Lung (tissue), 12 donors: ENCODE measurements around the gene PPM1F. TPM values are rescaled to one million over a fixed set of nuclear protein-coding genes. Genes with fewer than 3 reads are reported as not detected.
A peak's percentile ranks its signal among the peaks of the same experiment; 100 is the strongest.

Experiments used
- ATAC-seq: fragments of 200-7000 bp; cut with Tn5 transposase; one replicate; pipeline ENCODE4 v1.9.1; 2020; ENCODE audit warnings: moderate number of reproducible peaks; ENCODE audit not compliant: insufficient read depth, low FRiP score
- DNase-seq, 3 donors: peaks; one replicate each; pipeline ENCODE4 v3.0.0-alpha.2; 2013 to 2017
- H3K27ac ChIP-seq, 2 donors: one replicate each; pipeline ENCODE4 v1.5.1; 2013; ENCODE audit warnings: mild to moderate bottlenecking in 2 of 2, moderate library complexity in 2 of 2, control low read depth in 1 of 2, inconsistent platforms in 1 of 2, low read depth in 1 of 2, low read length in 1 of 2
- H3K27me3 ChIP-seq, 3 donors: one replicate each; pipeline ENCODE4 v1.5.1; 2013; ENCODE audit warnings: low read length in 2 of 3; ENCODE audit not compliant: control insufficient read depth in 3 of 3, insufficient read depth in 3 of 3
- H3K36me3 ChIP-seq, 4 donors: one replicate each; pipeline ENCODE4 v1.5.1; 2013; ENCODE audit warnings: low read length in 4 of 4, mild to moderate bottlenecking in 1 of 4, moderate library complexity in 1 of 4; ENCODE audit not compliant: control insufficient read depth in 4 of 4, insufficient read depth in 4 of 4
- H3K4me1 ChIP-seq, 5 donors: one replicate each; pipeline ENCODE4 v1.5.1; 2013; ENCODE audit warnings: low read length in 5 of 5, mild to moderate bottlenecking in 2 of 5, moderate library complexity in 1 of 5; ENCODE audit not compliant: control insufficient read depth in 5 of 5, insufficient read depth in 5 of 5
- H3K4me3 ChIP-seq: one replicate; pipeline ENCODE4 v1.5.1; 2013; ENCODE audit warnings: mild to moderate bottlenecking, control low read depth, moderate library complexity
- H3K9ac ChIP-seq, 2 donors: one replicate each; pipeline ENCODE4 v1.5.1; 2013; ENCODE audit warnings: low read length in 2 of 2, control low read depth in 1 of 2; ENCODE audit not compliant: insufficient read depth in 1 of 2
- H3K9me3 ChIP-seq, 4 donors: one replicate each; pipeline ENCODE4 v1.5.1; 2013; ENCODE audit warnings: low read length in 3 of 4, mild to moderate bottlenecking in 1 of 4, moderate library complexity in 1 of 4; ENCODE audit not compliant: control insufficient read depth in 4 of 4, insufficient read depth in 3 of 4
- CTCF ChIP-seq: IDR thresholded peaks from 2 replicates; pipeline ENCODE4 v1.5.1; 2012; ENCODE audit warnings: mild to moderate bottlenecking; ENCODE audit errors: control extremely low read depth, extremely low read depth
- WGBS, 2 donors: extraction: QIAGEN DNeasy Blood & Tissue Kit; methylation state at CpG; one replicate each; pipeline ENCODE4 v1.1.7; 2013; 5-methylcytosine and 5-hydroxymethylcytosine counted together
- polyA plus RNA-seq, 2 donors: library from polyadenylated mRNA; stranded (reverse); fragments of 200-250 nt; gene quantifications; one replicate each; pipeline ENCODE4 v1.2.1, GENCODE V29; 2013
- total RNA-seq, 2 donors: library from RNA; depleted of rRNA in 1 of 2; stranded (reverse); fragments of >200 nt in 1 of 2; gene quantifications; one replicate each; pipeline ENCODE4 v1.2.1, GENCODE V29; 2014 to 2021
- donor health status: control.
- donor health status: control.
- donor health status: Bipolar disorder and iron deficiency.
- donor health status: healthy.
- donor health status: DM: yes; HTN: yes; CAD: no.

Gene PPM1F
- total and polyA plus RNA-seq, 4 donors, result 25.8 to 62.4 (median 32.6) TPM

GRCh38 chr22:21951931-21952465 lies 650 bp downstream of the PPM1F start:
- 2 to 7% methylated on average over 29 of the region's 29 CpGs for WGBS, 2 donors
- peak overlapping the region; percentile 5 to 92 for H3K27ac ChIP-seq
- H3K9ac ChIP-seq, result no peak overlapping the region
- H3K36me3 ChIP-seq, result peaks cover 0 to 2% (median 0%) of the 10 kb centered on the region in 4 donors
- no peak for TF ChIP-seq CTCF
- H3K27me3 ChIP-seq, result no peaks in the 10 kb centered on the region
- H3K4me3 ChIP-seq, result peak overlapping the region; percentile 91
- ATAC-seq, result no peak
- H3K9me3 ChIP-seq, result no peaks in the 10 kb centered on the region
- H3K4me1 ChIP-seq, result peaks cover 0 to 20% (median 11%) of the 10 kb centered on the region in 5 donors
- peak; percentile 35 to 46 (median 41) for DNase-seq

GRCh38 chr22:21951062-21951461 lies 1.6 kb downstream of the PPM1F start:
- Histone ChIP-seq H3K4me3 (no peak overlapping the region), H3K36me3 (peaks cover 0 to 2% (median 0%) of the 10 kb centered on the region in 4 donors), H3K9me3 (no peaks in the 10 kb centered on the region), H3K27ac (peak overlapping the region in 1 of 2 donors; percentile 61), H3K9ac (no peak overlapping the region), H3K4me1 (peaks cover 0 to 23% (median 11%) of the 10 kb centered on the region in 5 donors), H3K27me3 (no peaks in the 10 kb centered on the region)
- TF ChIP-seq CTCF, result no peak
- no peak for DNase-seq
- WGBS, 2 donors, result 78 to 80% methylated on average over 6 to 7 of the region's 7 CpGs
- ATAC-seq, result no peak

- no peaks in the 10 kb centered on the region for H3K27me3 ChIP-seq
- DNase-seq (no peak), ATAC-seq (no peak)
- peaks cover 0 to 23% (median 11%) of the 10 kb centered on the region in 5 donors for H3K4me1 ChIP-seq
- TF ChIP-seq CTCF, result no peak
- H3K36me3 ChIP-seq, result peaks cover 0 to 9% (median 5%) of the 10 kb centered on the region in 4 donors
- no peak overlapping the region for H3K9ac ChIP-seq
- WGBS, 2 donors, result 60 to 76% methylated on average over 1 of the region's 1 CpG
- H3K9me3 ChIP-seq, result no peaks in the 10 kb centered on the region
- no peak overlapping the region for H3K4me3 ChIP-seq
- H3K27ac ChIP-seq, result peak overlapping the region; percentile 36 to 87
These were observed 2.7 kb downstream of the PPM1F start for GRCh38 chr22:21949948-21950347.

- ATAC-seq, result no peak
- Histone ChIP-seq H3K4me1 (peaks cover 0 to 23% (median 11%) of the 10 kb centered on the region in 5 donors), H3K27me3 (no peaks in the 10 kb centered on the region), H3K36me3 (peaks cover 0 to 11% (median 5%) of the 10 kb centered on the region in 4 donors), H3K9me3 (no peaks in the 10 kb centered on the region), H3K27ac (peak overlapping the region; percentile 36 to 87), H3K9ac (no peak overlapping the region), H3K4me3 (no peak overlapping the region)
- no peak for TF ChIP-seq CTCF
- no peak for DNase-seq
- WGBS, 2 donors, result 69 to 72% methylated on average over 8 of the region's 8 CpGs
These were observed 3.1 kb downstream of the PPM1F start for GRCh38 chr22:21949569-21949918.
